Astrocyte of the spinal cord (primary cell): Measurements from ENCODE around the gene OR4A16.

ENCODE experiments used
- DNase-seq: peaks from one replicate; pipeline ENCODE4 v3.0.0; 2011; ENCODE audit warnings: low read depth, low spot score
- H3K4me3 ChIP-seq: 2 replicates; pipeline ENCODE4 v1.5.1; 2011; ENCODE audit warnings: low read depth, mild to moderate bottlenecking, low read length, moderate library complexity
- in situ Hi-C: cut with HindIII; loops from 2 replicates; pipeline ENCODE4 v1.10.0; 2017; ENCODE audit warnings: low sequenced_read_pairs
- TF ChIP-seq, protein P1 (sequence below): IDR thresholded peaks from 2 replicates; pipeline ENCODE4 v1.5.1; 2012; ENCODE audit warnings: low read depth, mild to moderate bottlenecking, low read length, inconsistent platforms

OR4A16 gene, protein sequence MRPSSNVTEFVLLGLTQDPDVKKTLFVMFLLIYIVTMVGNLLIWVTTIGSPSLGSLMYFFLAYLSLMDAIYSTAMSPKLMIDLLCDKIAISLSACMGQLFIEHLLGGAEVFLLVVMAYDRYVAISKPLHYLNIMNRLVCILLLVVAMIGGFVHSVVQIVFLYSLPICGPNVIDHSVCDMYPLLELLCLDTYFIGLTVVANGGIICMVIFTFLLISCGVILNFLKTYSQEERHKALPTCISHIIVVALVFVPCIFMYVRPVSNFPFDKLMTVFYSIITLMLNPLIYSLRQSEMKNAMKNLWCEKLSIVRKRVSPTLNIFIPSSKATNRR

DNA sequence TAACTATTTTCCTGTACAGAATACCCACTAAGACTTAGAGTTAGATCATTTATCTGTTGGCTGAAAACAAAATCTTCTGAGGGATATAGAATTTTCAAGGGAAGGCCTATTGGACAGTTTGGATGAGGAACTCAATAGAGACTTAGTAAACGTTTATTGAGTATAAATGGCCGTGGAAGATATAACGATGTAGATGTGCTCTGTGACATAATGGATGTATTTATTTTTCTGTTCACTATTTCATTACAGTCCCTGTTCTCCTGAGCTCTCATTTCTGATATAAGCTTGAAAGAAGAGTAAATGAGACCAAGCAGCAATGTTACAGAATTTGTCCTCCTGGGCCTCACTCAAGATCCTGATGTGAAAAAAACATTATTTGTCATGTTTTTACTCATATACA lies at the start of gene OR4A16:
TSS of gene OR4A16 (plus strand) at position 301 of the 400 bp plus-strand sequence. CDS start at position 301, 0 bp downstream.
- TF ChIP-seq, protein P1, sequence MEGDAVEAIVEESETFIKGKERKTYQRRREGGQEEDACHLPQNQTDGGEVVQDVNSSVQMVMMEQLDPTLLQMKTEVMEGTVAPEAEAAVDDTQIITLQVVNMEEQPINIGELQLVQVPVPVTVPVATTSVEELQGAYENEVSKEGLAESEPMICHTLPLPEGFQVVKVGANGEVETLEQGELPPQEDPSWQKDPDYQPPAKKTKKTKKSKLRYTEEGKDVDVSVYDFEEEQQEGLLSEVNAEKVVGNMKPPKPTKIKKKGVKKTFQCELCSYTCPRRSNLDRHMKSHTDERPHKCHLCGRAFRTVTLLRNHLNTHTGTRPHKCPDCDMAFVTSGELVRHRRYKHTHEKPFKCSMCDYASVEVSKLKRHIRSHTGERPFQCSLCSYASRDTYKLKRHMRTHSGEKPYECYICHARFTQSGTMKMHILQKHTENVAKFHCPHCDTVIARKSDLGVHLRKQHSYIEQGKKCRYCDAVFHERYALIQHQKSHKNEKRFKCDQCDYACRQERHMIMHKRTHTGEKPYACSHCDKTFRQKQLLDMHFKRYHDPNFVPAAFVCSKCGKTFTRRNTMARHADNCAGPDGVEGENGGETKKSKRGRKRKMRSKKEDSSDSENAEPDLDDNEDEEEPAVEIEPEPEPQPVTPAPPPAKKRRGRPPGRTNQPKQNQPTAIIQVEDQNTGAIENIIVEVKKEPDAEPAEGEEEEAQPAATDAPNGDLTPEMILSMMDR = no peak
- H3K4me3 ChIP-seq = no peak within 1 kb of the TSS
- no peak for DNase-seq
- in situ Hi-C loops = no loop called here

DNA sequence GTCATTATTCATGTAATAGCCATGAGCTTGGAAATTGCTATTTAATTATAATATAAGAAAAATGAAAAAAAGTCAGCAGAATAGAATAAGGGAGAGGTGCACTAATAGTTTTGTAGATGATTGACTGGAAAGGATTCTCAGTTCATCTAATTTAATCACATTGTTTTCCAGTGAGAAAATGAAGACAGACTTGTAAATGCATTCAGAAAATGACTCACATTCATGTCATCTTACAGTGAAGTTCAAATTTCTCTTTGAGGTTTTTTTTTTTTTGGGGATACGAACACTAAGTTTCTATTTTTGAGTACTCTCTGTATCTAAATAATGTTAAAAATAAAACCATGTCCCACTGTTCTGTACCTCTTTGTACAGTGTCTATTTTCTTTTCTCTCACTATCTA lies 18.5 kb upstream of the OR4A16 start:
- in situ Hi-C loops = no loop called here
- TF ChIP-seq, protein P1 = no peak

DNA sequence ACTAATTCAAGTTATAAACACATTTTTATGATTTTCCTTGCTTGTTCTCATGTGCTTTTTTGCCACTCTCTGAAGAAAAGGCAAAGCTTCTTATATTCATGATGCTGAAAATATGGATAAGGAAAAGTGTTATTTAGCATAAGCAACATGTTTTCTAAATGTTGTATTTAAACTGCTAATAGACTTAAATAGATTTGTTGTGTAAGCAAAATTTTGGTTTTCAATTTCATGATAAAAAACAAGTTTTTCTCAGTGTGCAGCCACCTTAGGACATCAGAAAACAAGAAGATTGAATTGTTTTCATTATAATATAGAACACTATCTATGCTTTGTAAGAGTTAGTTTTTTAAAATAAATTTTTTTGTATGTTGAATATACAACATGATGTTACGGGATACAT lies 2.3 kb downstream of the OR4A16 start:
- in situ Hi-C loops = no loop called here
- TF ChIP-seq, protein P1 = no peak
- no peak for DNase-seq
- no peak overlapping the region for H3K4me3 ChIP-seq

More for the DNA sequence above, 18.5 kb upstream of the OR4A16 start:
- no peak for DNase-seq
- no peak overlapping the region for H3K4me3 ChIP-seq

DNA sequence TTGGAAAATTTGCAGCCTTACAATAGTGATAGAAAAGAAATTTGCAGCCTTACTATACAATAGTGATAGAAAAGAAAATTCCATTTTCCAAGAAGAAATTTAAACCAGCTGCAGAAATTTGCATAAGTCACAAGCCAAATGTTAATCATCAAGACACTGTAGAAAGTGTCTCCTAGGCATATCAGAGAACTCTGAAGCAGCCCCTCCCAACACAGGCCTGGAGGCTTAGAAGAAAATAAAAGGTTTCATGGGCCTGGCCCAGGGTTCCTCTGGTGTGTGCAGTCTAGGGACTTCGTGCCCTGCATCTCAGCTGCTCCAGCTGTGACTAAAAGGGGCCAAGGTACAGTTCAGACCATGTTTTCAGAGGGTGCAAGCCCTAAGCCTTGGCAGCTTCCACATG lies 6.0 kb downstream of the OR4A16 start:
- in situ Hi-C loops = no loop called here
- no peak overlapping the region for H3K4me3 ChIP-seq
- TF ChIP-seq, protein P1 = no peak
- no peak for DNase-seq

DNA sequence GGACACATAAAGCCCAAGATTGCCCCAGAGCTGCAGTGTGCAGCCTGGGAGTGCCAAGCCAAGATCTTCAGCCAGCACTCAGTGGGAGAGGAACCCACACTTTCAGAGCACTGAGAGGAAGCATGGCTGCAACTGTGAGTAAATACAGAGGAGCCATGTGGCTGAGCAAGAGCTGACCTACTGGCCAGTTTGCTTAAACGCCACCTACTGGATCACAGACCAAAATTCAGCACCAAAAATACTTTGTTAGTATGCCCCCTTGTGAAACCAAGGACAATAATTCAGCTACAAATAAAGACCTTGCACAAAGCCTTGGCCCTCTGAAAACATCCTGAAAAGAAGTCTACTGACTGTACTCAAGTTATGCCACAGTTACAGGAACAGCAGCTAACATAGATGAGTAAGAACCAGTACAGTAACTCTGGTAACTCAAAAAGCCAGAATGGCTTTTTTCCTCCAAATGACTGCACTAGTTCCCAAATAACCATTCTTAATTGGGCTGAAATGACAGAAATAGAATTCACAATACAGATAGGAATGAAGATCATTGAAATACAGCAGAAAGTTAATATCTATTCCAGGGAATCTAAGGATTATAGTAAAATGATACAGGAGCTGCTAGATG lies 14.7 kb downstream of the OR4A16 start:
- H3K4me3 ChIP-seq = no peak overlapping the region
- in situ Hi-C loops = no loop called here
- TF ChIP-seq, protein P1 = no peak
- no peak for DNase-seq

DNA sequence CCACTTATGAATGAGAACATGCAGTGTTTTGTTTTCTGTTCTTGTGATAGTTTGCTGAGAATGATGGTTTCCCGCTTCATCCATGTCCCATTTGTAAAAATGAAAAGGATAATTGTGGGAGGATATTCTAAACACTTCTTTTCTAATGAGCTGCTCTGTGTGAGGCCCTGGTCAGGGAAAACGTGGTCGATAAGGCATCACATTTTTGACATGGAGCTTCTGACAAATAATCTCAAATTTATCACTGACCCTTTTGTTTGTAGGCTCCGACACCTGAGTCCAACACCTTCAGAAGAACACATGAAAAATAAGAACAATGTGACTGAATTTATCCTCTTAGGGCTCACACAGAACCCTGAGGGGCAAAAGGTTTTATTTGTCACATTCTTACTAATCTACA lies 24.7 kb downstream of the OR4A16 start, which contains the start of gene OR4A15:
TSS of gene OR4A15 (plus strand) at position 301 of the 400 bp plus-strand sequence. CDS start at position 301, 0 bp downstream.
- in situ Hi-C loops = no loop called here
- TF ChIP-seq, protein P1 = no peak

More for the DNA sequence above, 24.7 kb downstream of the OR4A16 start, which contains the start of gene OR4A15:
- H3K4me3 ChIP-seq = no peak within 1 kb of the TSS
- DNase-seq = no peak
